ENCODE measurements around the gene TPCN1.

TPCN1 gene

GRCh38 chr12:113266106-113266895, 45.0 kb downstream of the TPCN1 start:
- no peak for DNase-seq

- DNase-seq: no peak
Measured at GRCh38 chr12:113267621-113268020, 46.4 kb downstream of the TPCN1 start.

- DNase-seq: no peak
Measured at GRCh38 chr12:113268136-113268535, 46.9 kb downstream of the TPCN1 start.

- DNase-seq: no peak
Measured at GRCh38 chr12:113268621-113269020, 47.4 kb downstream of the TPCN1 start.

- DNase-seq: no peak
Measured at GRCh38 chr12:113269257-113269943, 48.1 kb downstream of the TPCN1 start.

- no peak for DNase-seq
Measured at GRCh38 chr12:113270709-113271009, 49.4 kb downstream of the TPCN1 start.

- DNase-seq: no peak
Measured at GRCh38 chr12:113271466-113271852, 50.2 kb downstream of the TPCN1 start.

GRCh38 chr12:113271853-113272561, 50.7 kb downstream of the TPCN1 start:
- no peak for DNase-seq

- DNase-seq: no peak
Measured at GRCh38 chr12:113273053-113273725, 51.9 kb downstream of the TPCN1 start.

- no peak for DNase-seq
Measured at GRCh38 chr12:113274848-113275247, 53.6 kb downstream of the TPCN1 start.

GRCh38 chr12:113276306-113276705, 55.0 kb downstream of the TPCN1 start:
- no peak for DNase-seq

GRCh38 chr12:113276946-113277500, 55.8 kb downstream of the TPCN1 start:
- DNase-seq: no peak

- DNase-seq: no peak
Measured at GRCh38 chr12:113277511-113277910, 56.2 kb downstream of the TPCN1 start.

- DNase-seq: no peak
Measured at GRCh38 chr12:113278141-113278540, 56.9 kb downstream of the TPCN1 start.

- DNase-seq: no peak
Measured at GRCh38 chr12:113278633-113279032, 57.4 kb downstream of the TPCN1 start.

- DNase-seq: no peak
Measured at GRCh38 chr12:113284751-113285150, 63.5 kb downstream of the TPCN1 start.

- no peak for DNase-seq
Measured at GRCh38 chr12:113285679-113286610, 64.7 kb downstream of the TPCN1 start.

GRCh38 chr12:113286712-113287111, 65.4 kb downstream of the TPCN1 start:
- no peak for DNase-seq

GRCh38 chr12:113287146-113287898, 66.1 kb downstream of the TPCN1 start:
- DNase-seq: no peak

GRCh38 chr12:113287899-113288282, 66.6 kb downstream of the TPCN1 start:
- no peak for DNase-seq

GRCh38 chr12:113289361-113289760, 68.1 kb downstream of the TPCN1 start:
- no peak for DNase-seq
